Stimulated activated CD4-positive, alpha-beta T cell treated with anti-CD3 and anti-CD28 coated beads, Interleukin-4, amount 100 ng/mL, for 4 hours (primary cell): Measurements from ENCODE around the gene IFT25.

Source experiments
- DNase-seq, 2 experiments: peaks; one replicate each; pipeline ENCODE4 v3.0.0-alpha.2; 2020

IFT25 gene

GRCh38 chr1:53927376-53927881 lies 18.1 kb downstream of the IFT25 start:
- no peak for DNase-seq

GRCh38 chr1:53919675-53920066 lies 25.8 kb downstream of the IFT25 start:
- no peak for DNase-seq

GRCh38 chr1:53918343-53918742 lies 27.2 kb downstream of the IFT25 start:
- no peak for DNase-seq

GRCh38 chr1:53913352-53914033 lies 32.0 kb downstream of the IFT25 start:
- DNase-seq, result no peak

GRCh38 chr1:53911442-53911841 lies 34.1 kb downstream of the IFT25 start:
- DNase-seq, result no peak

- no peak for DNase-seq
Measured at GRCh38 chr1:53909946-53910345, 35.6 kb downstream of the IFT25 start.

- DNase-seq, result no peak
Measured at GRCh38 chr1:53906121-53906520, 39.4 kb downstream of the IFT25 start.

- no peak for DNase-seq
Measured at GRCh38 chr1:53905509-53905908, 40.0 kb downstream of the IFT25 start.

- no peak for DNase-seq
Measured at GRCh38 chr1:53902235-53903138, 43.0 kb downstream of the IFT25 start.

- DNase-seq, result no peak
Measured at GRCh38 chr1:53899708-53900107, 45.8 kb downstream of the IFT25 start.

GRCh38 chr1:53899206-53899628 lies 46.3 kb downstream of the IFT25 start:
- no peak for DNase-seq

GRCh38 chr1:53896635-53897229 lies 48.8 kb downstream of the IFT25 start:
- DNase-seq, result no peak

- no peak for DNase-seq
Measured at GRCh38 chr1:53895421-53895820, 50.1 kb downstream of the IFT25 start.

GRCh38 chr1:53894644-53895043 lies 50.9 kb downstream of the IFT25 start:
- no peak for DNase-seq

GRCh38 chr1:53893999-53894636 lies 51.4 kb downstream of the IFT25 start, which contains the start of gene DIO1:
Gene DIO1 (plus strand): TSS chr1:53894187. CDS start chr1:53894211, 24 bp downstream.
- no peak for DNase-seq

GRCh38 chr1:53892911-53893310 lies 52.6 kb downstream of the IFT25 start:
- no peak for DNase-seq

- DNase-seq, result no peak
Measured at GRCh38 chr1:53891678-53892077, 53.8 kb downstream of the IFT25 start.

GRCh38 chr1:53891018-53891417 lies 54.5 kb downstream of the IFT25 start:
- no peak for DNase-seq

GRCh38 chr1:53890522-53890941 lies 55.0 kb downstream of the IFT25 start:
- DNase-seq, result no peak

- peak; percentile 77 to 86 for DNase-seq
Measured at GRCh38 chr1:53889304-53890298, 55.9 kb downstream of the IFT25 start, which contains the start of gene YIPF1. Gene YIPF1 (minus strand): TSS chr1:53889797. CDS start chr1:53888937, 860 bp downstream.

- no peak for DNase-seq
Measured at GRCh38 chr1:53888681-53889080, 56.8 kb downstream of the IFT25 start.
